PC-9 (cell line): ENCODE measurements around the gene MACROH2A1. TPM values are rescaled to one million over a fixed set of nuclear protein-coding genes. Genes with fewer than 3 reads are reported as not detected.

Source experiments
- Bru-seq: library from RNA; stranded (reverse); fragments of 400-500 nt; gene quantifications from one replicate; lab custom pipeline; 2021; lab: Mats Ljungman, UMichigan
- BruChase-seq, 2 experiments: library from RNA; stranded (reverse); fragments of 400-500 nt; gene quantifications; one replicate each; lab custom pipeline; 2021; lab: Mats Ljungman, UMichigan
- BruUV-seq: library from RNA; stranded (reverse); fragments of 400-500 nt; replicated peaks from 2 replicates; lab custom pipeline; 2021; lab: Mats Ljungman, UMichigan
- CTCF ChIA-PET: fragments of 300-600 bp; sonication (Branson Sonifier 250); formaldehyde crosslinking; loops from one replicate; lab custom pipeline; 2022; ENCODE audit warnings: antibody characterized with exemption; lab: Charles Lee
- POLR2A ChIA-PET: fragments of 300-600 bp; sonication (Branson Sonifier 250); formaldehyde crosslinking; loops from one replicate; lab custom pipeline; 2022; ENCODE audit warnings: antibody characterized with exemption; ENCODE audit not compliant: unreplicated experiment; lab: Charles Lee
- DNase-seq, 2 experiments: peaks; one replicate each; pipeline versions ENCODE4 v3.0.0 to v3.0.0-alpha.2; 2015 to 2022; ENCODE audit warnings: mixed read lengths in 1 of 2
- H2AFZ ChIP-seq: fragments of 200-600 bp; sonication (generic); 2 replicates; pipeline ENCODE4 v1.8.1; 2017; ENCODE audit warnings: antibody characterized with exemption
- H3F3A ChIP-seq: fragments of 200-600 bp; sonication (generic); 2 replicates; pipeline ENCODE4 v1.8.1; 2017; ENCODE audit warnings: antibody characterized with exemption, mild to moderate bottlenecking, low read depth; ENCODE audit not compliant: insufficient read depth
- H3K27ac ChIP-seq: fragments of 200-600 bp; sonication (generic); 2 replicates; pipeline ENCODE4 v1.6.1; 2016; ENCODE audit warnings: mixed run types
- H3K27me3 ChIP-seq: fragments of 200-600 bp; sonication (generic); 2 replicates; pipeline ENCODE4 v1.6.1; 2016; ENCODE audit warnings: low read depth, mixed run types; ENCODE audit not compliant: insufficient read depth
- H3K36me3 ChIP-seq: fragments of 200-600 bp; sonication (generic); 2 replicates; pipeline ENCODE4 v1.6.1; 2016; ENCODE audit warnings: low read depth, mixed run types
- H3K4me1 ChIP-seq: fragments of 200-600 bp; sonication (generic); replicated peaks from 2 replicates; pipeline ENCODE4 v1.6.1; 2016; ENCODE audit warnings: mixed run types; ENCODE audit not compliant: insufficient read depth
- H3K4me2 ChIP-seq: fragments of 200-600 bp; sonication (generic); 2 replicates; pipeline ENCODE4 v1.6.1; 2017; ENCODE audit warnings: mixed run types
- H3K4me3 ChIP-seq: fragments of 200-600 bp; sonication (generic); 2 replicates; pipeline ENCODE4 v1.6.1; 2016; ENCODE audit warnings: mixed run types
- H3K79me2 ChIP-seq: fragments of 200-600 bp; sonication (generic); 2 replicates; pipeline ENCODE4 v1.6.1; 2017; ENCODE audit warnings: low read depth, mixed run types
- H3K9me2 ChIP-seq: fragments of 200-600 bp; sonication (generic); 2 replicates; pipeline ENCODE4 v1.8.1; 2017; ENCODE audit warnings: mild to moderate bottlenecking; ENCODE audit not compliant: insufficient read depth
- H3K9me3 ChIP-seq: fragments of 200-600 bp; sonication (generic); 2 replicates; pipeline ENCODE4 v1.8.1; 2016; ENCODE audit warnings: low read depth; ENCODE audit not compliant: insufficient read depth
- H4K20me1 ChIP-seq: fragments of 200-600 bp; sonication (generic); 2 replicates; pipeline ENCODE4 v1.8.1; 2017; ENCODE audit not compliant: insufficient read depth
- EZH2 ChIP-seq: fragments of 200-600 bp; sonication (generic); IDR thresholded peaks from 2 replicates; pipeline ENCODE4 v1.8.0; 2017; ENCODE audit warnings: antibody characterized with exemption, low read depth
- intact Hi-C: fragments of 100-400 bp; cut with micrococcal nuclease; formaldehyde crosslinking; loops from one replicate; pipeline ENCODE4 v1.10.0; 2022; ENCODE audit not compliant: unreplicated experiment
- long read RNA-seq: library from polyadenylated mRNA; stranded (forward); transcript quantifications from one replicate; pipeline ENCODE4 v2.0.0, GENCODE V29; 2022
- total RNA-seq: library from RNA; stranded (reverse); gene quantifications from 2 replicates; pipeline ENCODE4 v1.2.3, GENCODE V29; 2021
- TF ChIP-seq, protein P1 (sequence below): fragments of 200-600 bp; sonication (generic); conservative IDR thresholded peaks from 2 replicates; pipeline ENCODE4 v1.6.1; 2017; ENCODE audit warnings: mixed run types, antibody characterized with exemption, mild to moderate bottlenecking, moderate library complexity

MACROH2A1 gene
- total RNA-seq (223 and 294 TPM in 2 replicates), Bru-seq, nascent RNA (percentile 91 among the genes with signal in this experiment), BruChase-seq, experiment 1, labeled RNA remaining after a 2-hour chase (percentile 91 among the genes with signal in this experiment), BruChase-seq, experiment 2, labeled RNA remaining after a 6-hour chase (percentile 81 among the genes with signal in this experiment)
- long read RNA-seq, full-length matches to known transcripts: 202 of 610 reads
- long read RNA-seq, partial matches to known transcripts: 25 of 610 reads
- long read RNA-seq, other reads (novel, unspliced or antisense): 383 of 610 reads

DNA sequence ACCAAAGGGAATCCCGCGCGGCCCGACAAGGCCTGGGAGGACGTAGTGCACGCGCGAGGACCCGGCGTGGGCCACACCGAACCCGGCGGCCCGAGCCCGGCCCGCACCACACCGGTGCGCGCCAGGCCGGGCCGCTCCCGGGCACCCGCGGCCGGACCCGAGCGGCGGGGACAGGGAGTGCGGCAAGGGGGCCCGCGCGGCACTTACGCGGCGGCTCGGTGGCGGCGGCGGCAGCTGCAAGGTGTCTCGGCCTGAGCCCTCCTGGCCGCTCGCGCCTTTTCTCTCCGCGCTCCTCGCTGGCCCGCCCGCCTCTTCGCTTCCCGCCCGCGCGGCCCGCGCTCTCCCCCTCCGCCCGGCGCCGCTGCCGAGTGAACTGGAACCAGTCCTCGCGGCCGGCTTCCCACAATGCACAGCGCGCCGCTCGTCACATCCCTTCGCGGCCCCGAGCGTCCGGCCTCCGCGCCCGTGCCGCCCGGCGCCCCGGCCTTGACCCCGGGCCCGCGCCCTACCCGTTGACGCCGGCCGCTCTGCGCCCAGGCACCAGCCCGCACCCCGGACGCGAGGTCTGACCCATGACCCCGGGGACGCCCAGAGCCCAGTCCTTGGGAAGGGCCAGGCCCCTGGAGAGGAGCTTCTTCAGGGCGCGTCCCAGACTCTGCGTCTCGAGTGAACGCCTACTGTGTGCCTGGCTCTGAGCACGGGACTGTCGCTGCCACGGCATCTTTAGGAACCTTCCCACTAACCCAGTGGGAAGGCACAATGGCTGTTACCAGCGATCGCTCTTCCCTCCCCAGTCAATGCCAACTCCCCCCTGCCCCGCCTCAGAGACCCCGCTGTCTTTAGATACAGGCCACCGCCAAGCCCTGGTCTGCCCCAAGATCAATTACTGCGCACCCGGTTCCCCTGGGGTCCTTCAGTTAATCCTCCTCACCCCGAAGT is at the start of gene MACROH2A1:
TSS of gene MACROH2A1 (minus strand) at position 377 of the 939 bp plus-strand sequence. CDS start 10,138 bp downstream, outside the sequence.
- intact Hi-C loops: no loop called here
- 0 out of 2 replicates have a peak, but pooled peaks cover 3% of the 10 kb centered on the region for H3F3A ChIP-seq
- no peaks in the 10 kb centered on the region; the same call in 1 of the 2 replicates for H3K36me3 ChIP-seq
- H3K4me3 ChIP-seq: peak within 1 kb of the TSS; percentile 96
- H3K4me2 ChIP-seq: peak within 1 kb of the TSS; percentile 90
- H3K9me3 ChIP-seq: no peaks in the 10 kb centered on the region
- no peaks in the 10 kb centered on the region for H3K9me2 ChIP-seq
- H2AFZ ChIP-seq: peak within 1 kb of the TSS; percentile 99
- H3K27ac ChIP-seq: peak within 1 kb of the TSS; percentile 69
- peaks cover 21% of the 10 kb centered on the region for H3K4me1 ChIP-seq
- ChIA-PET POLR2A (interaction anchor here (0.5 kb wide), 1 partner anchor 208 kb away, joined by 4 read pairs; no protein-coding TSS in a partner anchor), CTCF (interaction anchor here (0.7 kb wide), 1 partner anchor 441 kb away, joined by 7 read pairs; no protein-coding TSS in a partner anchor)
- peak; percentile 64 to 78 for DNase-seq
- TF ChIP-seq, protein P1, sequence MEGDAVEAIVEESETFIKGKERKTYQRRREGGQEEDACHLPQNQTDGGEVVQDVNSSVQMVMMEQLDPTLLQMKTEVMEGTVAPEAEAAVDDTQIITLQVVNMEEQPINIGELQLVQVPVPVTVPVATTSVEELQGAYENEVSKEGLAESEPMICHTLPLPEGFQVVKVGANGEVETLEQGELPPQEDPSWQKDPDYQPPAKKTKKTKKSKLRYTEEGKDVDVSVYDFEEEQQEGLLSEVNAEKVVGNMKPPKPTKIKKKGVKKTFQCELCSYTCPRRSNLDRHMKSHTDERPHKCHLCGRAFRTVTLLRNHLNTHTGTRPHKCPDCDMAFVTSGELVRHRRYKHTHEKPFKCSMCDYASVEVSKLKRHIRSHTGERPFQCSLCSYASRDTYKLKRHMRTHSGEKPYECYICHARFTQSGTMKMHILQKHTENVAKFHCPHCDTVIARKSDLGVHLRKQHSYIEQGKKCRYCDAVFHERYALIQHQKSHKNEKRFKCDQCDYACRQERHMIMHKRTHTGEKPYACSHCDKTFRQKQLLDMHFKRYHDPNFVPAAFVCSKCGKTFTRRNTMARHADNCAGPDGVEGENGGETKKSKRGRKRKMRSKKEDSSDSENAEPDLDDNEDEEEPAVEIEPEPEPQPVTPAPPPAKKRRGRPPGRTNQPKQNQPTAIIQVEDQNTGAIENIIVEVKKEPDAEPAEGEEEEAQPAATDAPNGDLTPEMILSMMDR: no peak
- TF ChIP-seq EZH2: no peak
- BruUV-seq: TSS peak; percentile 87
- H3K27me3 ChIP-seq: no peaks in the 10 kb centered on the region
- H4K20me1 ChIP-seq: peaks cover 39% of the 10 kb centered on the region
- peaks cover 46% of the 10 kb centered on the region for H3K79me2 ChIP-seq

- no TSS peak for BruUV-seq
- intact Hi-C loops: no loop called here
- CTCF ChIA-PET: interaction anchor here (1.4 kb wide), 1 partner anchor 10 kb away, joined by 4 read pairs; no protein-coding TSS in a partner anchor
- no peaks in the 10 kb centered on the region for H3K36me3 ChIP-seq
- no peak overlapping the region for H3K27ac ChIP-seq
- DNase-seq: no peak
- no peak overlapping the region for H2AFZ ChIP-seq
- no peaks in the 10 kb centered on the region for H3F3A ChIP-seq
- TF ChIP-seq, protein P1: no peak
- TF ChIP-seq EZH2: no peak
- no peaks in the 10 kb centered on the region for H3K4me1 ChIP-seq
- no peak overlapping the region for H3K4me3 ChIP-seq
- no peak overlapping the region for H3K4me2 ChIP-seq
- H3K27me3 ChIP-seq: peaks cover 89% of the 10 kb centered on the region
- no peaks in the 10 kb centered on the region for H3K9me2 ChIP-seq
- H3K79me2 ChIP-seq: no peaks in the 10 kb centered on the region
- no peaks in the 10 kb centered on the region for H4K20me1 ChIP-seq
- POLR2A ChIA-PET: no interaction called here
- no peaks in the 10 kb centered on the region for H3K9me3 ChIP-seq
These were observed 49.2 kb upstream of the MACROH2A1 start for GRCh38 chr5:135448071-135448739.
